ENCODE results near the gene GSTT4. TPM values are rescaled to one million over a fixed set of nuclear protein-coding genes. Genes with fewer than 3 reads are reported as not detected.
"Not testable (repeated sequence)": the region's sequence is repeated elsewhere in the genome, so short reads cannot be mapped to it uniquely, and the experiment has no call there.

Gene GSTT4
- total RNA-seq, 1 donor from 2014 or later = not detected

GRCh38 chr22:24002851-24003250 lies 2.4 kb downstream of the GSTT4 start:
- peaks cover 6% of the 10 kb centered on the region for H3K4me1 Mint-ChIP-seq (ENCODE audit: low read depth)
- peaks cover 3% of the 10 kb centered on the region for H3K27me3 Mint-ChIP-seq
- H3K27ac Mint-ChIP-seq = no peak overlapping the region
- no peak for TF ChIP-seq CTCF (IDR thresholded peaks at IDR 0.05; ENCODE audit: unreplicated experiment)
- no peaks in the 10 kb centered on the region for H3K36me3 Mint-ChIP-seq (ENCODE audit: insufficient read depth)
- H3K4me3 Mint-ChIP-seq (ENCODE audit: low read depth) = no peak overlapping the region
- H3K9me3 Mint-ChIP-seq (ENCODE audit: low read depth) = no peaks in the 10 kb centered on the region
- no peak for DNase-seq (ENCODE audit: low spot score, unreplicated experiment)

- Mint-ChIP-seq H3K9me3 (ENCODE audit: low read depth) (no peaks in the 10 kb centered on the region), H3K36me3 (ENCODE audit: insufficient read depth) (no peaks in the 10 kb centered on the region), H3K27ac (no peak overlapping the region), H3K4me3 (ENCODE audit: low read depth) (no peak overlapping the region), H3K4me1 (ENCODE audit: low read depth) (peaks cover 6% of the 10 kb centered on the region), H3K27me3 (peaks cover 6% of the 10 kb centered on the region)
- no peak for TF ChIP-seq CTCF (IDR thresholded peaks at IDR 0.05; ENCODE audit: unreplicated experiment)
- DNase-seq (ENCODE audit: low spot score, unreplicated experiment) = no peak
These were observed 3.0 kb downstream of the GSTT4 start for GRCh38 chr22:24002272-24002671.

DNA sequence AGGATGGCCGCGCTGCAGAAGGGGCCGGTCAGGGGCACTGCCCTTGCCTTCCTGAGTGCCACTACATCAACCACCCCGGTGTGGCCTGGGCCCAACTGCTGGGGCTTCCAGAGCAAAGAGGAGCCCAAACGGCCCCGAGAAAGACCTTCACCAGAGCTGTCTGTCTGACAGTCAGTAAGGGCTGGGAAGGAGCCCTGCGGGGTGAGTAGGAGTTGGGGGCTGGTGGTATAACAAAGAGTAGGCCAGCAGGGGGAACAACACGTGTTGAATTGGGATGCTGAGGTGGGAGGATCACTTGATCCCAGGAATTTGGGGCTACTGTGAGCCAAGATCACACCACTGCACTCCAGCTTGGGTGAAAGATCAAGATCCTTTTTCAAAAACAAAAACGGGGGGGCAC lies 3.9 kb downstream of the GSTT4 start:
- Mint-ChIP-seq H3K27me3 (peaks cover 5% of the 10 kb centered on the region), H3K27ac (no peak overlapping the region), H3K4me1 (ENCODE audit: low read depth) (peaks cover 6% of the 10 kb centered on the region), H3K36me3 (ENCODE audit: insufficient read depth) (no peaks in the 10 kb centered on the region), H3K4me3 (ENCODE audit: low read depth) (no peak overlapping the region), H3K9me3 (ENCODE audit: low read depth) (no peaks in the 10 kb centered on the region)
- TF ChIP-seq CTCF (IDR thresholded peaks at IDR 0.05; ENCODE audit: unreplicated experiment) = no peak
- DNase-seq (ENCODE audit: low spot score, unreplicated experiment) = no peak

GRCh38 chr22:23999779-24000178 lies 5.5 kb downstream of the GSTT4 start:
- not testable (repeated sequence) for H3K4me1 Mint-ChIP-seq (ENCODE audit: low read depth); H3K27ac Mint-ChIP-seq; DNase-seq (ENCODE audit: low spot score, unreplicated experiment); H3K36me3 Mint-ChIP-seq (ENCODE audit: insufficient read depth); H3K9me3 Mint-ChIP-seq (ENCODE audit: low read depth); H3K4me3 Mint-ChIP-seq (ENCODE audit: low read depth); H3K27me3 Mint-ChIP-seq

- no peaks in the 10 kb centered on the region for H3K36me3 Mint-ChIP-seq (ENCODE audit: insufficient read depth)
- no peak for TF ChIP-seq CTCF (IDR thresholded peaks at IDR 0.05; ENCODE audit: unreplicated experiment)
- H3K4me1 Mint-ChIP-seq (ENCODE audit: low read depth) = peaks cover 3% of the 10 kb centered on the region
- H3K27me3 Mint-ChIP-seq = peaks cover 7% of the 10 kb centered on the region
- no peak for DNase-seq (ENCODE audit: low spot score, unreplicated experiment)
- no peak overlapping the region for H3K27ac Mint-ChIP-seq
- H3K4me3 Mint-ChIP-seq (ENCODE audit: low read depth) = no peak overlapping the region
- no peaks in the 10 kb centered on the region for H3K9me3 Mint-ChIP-seq (ENCODE audit: low read depth)
These were observed 8.2 kb downstream of the GSTT4 start for GRCh38 chr22:23997092-23997491.

GRCh38 chr22:23993581-23994177 lies 11.6 kb downstream of the GSTT4 start:
- H3K4me3 Mint-ChIP-seq (ENCODE audit: low read depth); H3K4me1 Mint-ChIP-seq (ENCODE audit: low read depth); H3K27ac Mint-ChIP-seq; H3K36me3 Mint-ChIP-seq (ENCODE audit: insufficient read depth); DNase-seq (ENCODE audit: low spot score, unreplicated experiment); H3K27me3 Mint-ChIP-seq; H3K9me3 Mint-ChIP-seq (ENCODE audit: low read depth): not testable (repeated sequence)

DNA sequence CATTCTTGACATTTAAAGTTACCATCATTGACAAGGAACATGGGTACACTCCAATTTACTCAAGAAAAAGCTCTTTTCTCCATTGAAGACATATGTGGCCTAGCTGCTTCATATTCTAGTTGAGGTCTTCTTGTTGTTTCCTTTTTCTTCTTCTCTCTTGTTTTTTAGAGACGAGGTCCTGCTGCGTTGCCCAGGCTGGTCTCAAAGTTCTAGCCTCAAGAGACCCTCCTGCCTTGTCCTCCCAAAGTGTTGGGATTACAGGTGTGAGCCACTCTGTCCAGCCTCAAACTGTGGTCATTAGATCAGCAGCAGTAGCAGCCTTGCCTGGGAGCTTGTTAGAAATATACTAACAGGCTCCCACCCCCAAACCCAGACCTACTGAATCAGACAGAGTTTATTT lies 12.2 kb downstream of the GSTT4 start:
- H3K9me3 Mint-ChIP-seq (ENCODE audit: low read depth); H3K27me3 Mint-ChIP-seq; H3K36me3 Mint-ChIP-seq (ENCODE audit: insufficient read depth); H3K4me3 Mint-ChIP-seq (ENCODE audit: low read depth); H3K27ac Mint-ChIP-seq; DNase-seq (ENCODE audit: low spot score, unreplicated experiment); H3K4me1 Mint-ChIP-seq (ENCODE audit: low read depth): not testable (repeated sequence)

DNA sequence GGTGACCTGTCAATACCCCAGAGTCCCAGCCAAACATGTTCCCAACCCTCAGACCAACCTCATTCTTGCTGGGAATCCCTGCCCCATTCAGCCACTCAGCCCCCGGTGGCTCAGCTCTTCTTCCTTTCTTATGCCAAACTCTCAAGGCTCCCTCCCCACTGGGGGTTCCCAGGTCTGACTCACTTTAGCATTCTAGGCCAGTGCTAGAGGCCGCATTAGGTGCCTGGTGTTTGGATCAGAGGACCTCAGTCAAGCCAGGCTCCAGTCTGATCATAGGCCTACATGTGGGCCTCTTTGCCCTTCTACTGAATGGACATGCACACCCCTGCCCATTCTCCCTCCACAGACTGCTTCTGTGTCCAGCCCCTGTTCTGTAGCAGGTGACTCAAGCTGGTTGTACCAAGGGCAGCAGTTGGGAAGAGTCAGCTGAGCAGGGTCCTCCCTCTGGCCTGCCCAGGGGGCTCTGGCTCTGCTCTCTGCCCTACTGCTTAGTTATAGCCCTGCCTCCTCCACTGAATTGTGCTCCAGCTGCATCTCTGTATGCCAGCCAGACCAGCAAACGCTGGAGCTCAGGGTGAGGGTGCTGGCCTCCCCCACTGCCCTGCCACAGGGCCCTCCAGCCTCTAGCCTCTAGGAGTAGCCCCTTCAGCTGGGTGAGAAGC lies 15.5 kb downstream of the GSTT4 start:
- not testable (repeated sequence) for DNase-seq (ENCODE audit: low spot score, unreplicated experiment); H3K4me3 Mint-ChIP-seq (ENCODE audit: low read depth); H3K9me3 Mint-ChIP-seq (ENCODE audit: low read depth)

GRCh38 chr22:23986538-23987178 lies 18.6 kb downstream of the GSTT4 start:
- not testable (repeated sequence) for H3K36me3 Mint-ChIP-seq (ENCODE audit: insufficient read depth); H3K4me3 Mint-ChIP-seq (ENCODE audit: low read depth); DNase-seq (ENCODE audit: low spot score, unreplicated experiment); H3K4me1 Mint-ChIP-seq (ENCODE audit: low read depth); H3K27me3 Mint-ChIP-seq; H3K27ac Mint-ChIP-seq; H3K9me3 Mint-ChIP-seq (ENCODE audit: low read depth)

More for the DNA sequence above, 15.5 kb downstream of the GSTT4 start:
- H3K27me3 Mint-ChIP-seq; H3K27ac Mint-ChIP-seq; H3K4me1 Mint-ChIP-seq (ENCODE audit: low read depth); H3K36me3 Mint-ChIP-seq (ENCODE audit: insufficient read depth): not testable (repeated sequence)
